Adrenal gland (tissue), 5 donors: ENCODE data around the gene SDF4.

ENCODE experiments used
- CTCF ChIP-seq, 6 experiments: fragments of 450-650 bp in 4 of 6; fragments of 200-600 bp in 2 of 6; sonication (generic) in 1 of 6; IDR thresholded peaks; 1 replicate in 5 of 6; 2 replicates in 1 of 6; pipeline versions ENCODE4 v1.5.1 to v1.8.0; 2016 to 2021; ENCODE audit warnings: antibody characterized with exemption in 6 of 6, mild to moderate bottlenecking in 2 of 6, moderate library complexity in 1 of 6
- POLR2A ChIP-seq, 2 donors: fragments of 450-650 bp; IDR thresholded peaks; one replicate each; pipeline ENCODE4 v1.6.1; 2017; ENCODE audit warnings: antibody characterized with exemption in 2 of 2, mild to moderate bottlenecking in 2 of 2, moderate library complexity in 1 of 2
- donor health status: DM: no; HTN: no; CAD: no.

GRCh38 chr1:1202831-1203560, 28.8 kb downstream of the SDF4 start:
- TF ChIP-seq CTCF (IDR thresholded peaks at IDR 0.05) = no peak
- no peak for TF ChIP-seq POLR2A (IDR thresholded peaks at IDR 0.05)
